HT1080 (cell line): ENCODE measurements around the gene ACTMAP. TPM values are rescaled to one million over a fixed set of nuclear protein-coding genes. Genes with fewer than 3 reads are reported as not detected.

Source experiments
- DNase-seq: peaks from one replicate; pipeline ENCODE4 v3.0.0-alpha.2; 2015; ENCODE audit warnings: low read depth
- total RNA-seq: library from RNA; depleted of rRNA; stranded (reverse); fragments of >200 nt; shearing (Covaris generic); gene quantifications from 2 replicates; pipeline ENCODE4 v1.2.3, GENCODE V29; 2014

ACTMAP gene
- total RNA-seq, 1 experiment from 2014 or later: 1.6 TPM

GRCh38 chr19:40721140-40721486 is 29.2 kb downstream of the ACTMAP start:
- DNase-seq: no peak

DNA sequence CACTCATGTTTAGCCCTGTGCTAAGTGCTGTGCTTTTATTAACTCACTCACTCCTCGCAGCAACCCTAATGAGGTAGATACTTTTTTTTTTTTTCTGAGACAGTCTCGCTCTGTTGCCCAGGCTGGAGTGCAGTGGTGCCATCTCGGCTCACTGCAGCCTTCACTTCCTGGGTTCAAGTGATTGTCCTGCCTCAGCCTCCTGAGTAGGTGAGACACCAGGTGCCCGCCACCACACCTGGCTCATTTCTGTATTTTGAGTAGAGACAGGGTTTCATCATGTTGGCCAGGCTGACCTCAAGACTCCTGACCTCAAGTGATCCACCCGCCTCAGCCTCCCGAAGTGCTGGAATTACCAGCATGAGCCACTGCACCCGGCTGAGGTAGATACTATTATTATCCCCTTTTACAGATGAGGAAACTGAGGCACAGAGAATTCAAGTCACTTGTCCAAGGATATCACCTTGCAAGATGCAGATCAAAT is 30.8 kb downstream of the ACTMAP start:
- no peak for DNase-seq

DNA sequence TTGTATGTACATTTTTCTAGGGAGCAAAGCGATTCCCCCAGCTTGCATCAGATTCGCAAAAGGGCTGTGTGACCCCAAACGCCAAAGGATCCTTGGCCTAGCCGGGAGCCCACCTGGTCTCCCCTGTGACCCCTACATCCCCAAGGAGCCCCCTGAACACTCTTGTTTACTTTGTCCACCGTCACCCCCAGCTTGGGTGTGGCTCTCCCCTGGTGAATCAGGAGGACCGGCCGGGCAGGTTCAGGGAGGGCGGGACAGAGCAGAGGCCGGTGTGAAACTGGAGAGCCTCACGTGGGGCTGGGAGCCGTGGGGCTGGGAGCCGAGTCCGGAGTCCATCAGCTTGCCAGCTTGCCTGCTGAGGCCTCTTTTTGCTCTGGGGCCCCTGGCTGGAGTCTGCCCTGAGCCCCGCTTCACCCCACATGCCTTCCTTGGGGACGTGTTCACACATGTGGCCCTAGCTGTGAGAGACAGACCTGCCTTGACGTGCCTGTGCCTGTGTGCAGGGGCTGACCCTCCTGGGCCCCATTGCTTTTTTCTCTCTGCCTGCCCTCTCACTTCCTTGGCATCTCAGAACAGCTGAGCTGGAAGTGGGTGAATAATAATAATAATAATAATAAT is 31.4 kb downstream of the ACTMAP start:
- peak; percentile 38 for DNase-seq

- no peak for DNase-seq
These were observed 32.1 kb downstream of the ACTMAP start for GRCh38 chr19:40717880-40718773.

GRCh38 chr19:40717325-40717879 is 32.9 kb downstream of the ACTMAP start:
- DNase-seq: peak; percentile 31

- peak; percentile 96 for DNase-seq
These were observed 33.6 kb downstream of the ACTMAP start, which contains the start of the genes COQ8B and ITPKC for GRCh38 chr19:40716482-40717324. COQ8B (minus strand) TSS chr19:40716886; CDS start chr19:40714632, 2,254 bp downstream. ITPKC (plus strand) TSS chr19:40717112; CDS start chr19:40717136, 24 bp downstream.

DNA sequence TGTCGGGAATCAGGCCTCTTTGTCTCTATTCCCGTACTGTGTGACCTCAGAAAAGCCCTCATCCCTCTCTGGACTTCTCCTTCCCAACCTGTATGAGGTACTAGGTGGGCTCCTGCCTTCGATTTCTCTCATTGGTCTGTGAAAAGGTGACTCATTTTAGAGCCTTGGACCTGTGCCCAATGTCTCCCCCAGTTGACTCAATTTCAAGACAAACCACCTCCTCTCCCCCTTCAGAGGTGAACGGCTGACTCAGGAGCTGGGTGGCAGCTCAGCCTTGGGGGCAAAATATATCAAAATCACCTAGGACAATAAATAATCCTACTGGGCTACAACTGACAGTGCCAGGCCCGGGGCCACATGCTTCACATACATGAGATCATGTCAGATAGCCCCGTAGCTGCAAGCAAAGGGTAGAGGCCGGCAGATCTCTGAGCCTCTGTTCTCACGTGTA is 34.2 kb downstream of the ACTMAP start:
- DNase-seq: peak; percentile 96

DNA sequence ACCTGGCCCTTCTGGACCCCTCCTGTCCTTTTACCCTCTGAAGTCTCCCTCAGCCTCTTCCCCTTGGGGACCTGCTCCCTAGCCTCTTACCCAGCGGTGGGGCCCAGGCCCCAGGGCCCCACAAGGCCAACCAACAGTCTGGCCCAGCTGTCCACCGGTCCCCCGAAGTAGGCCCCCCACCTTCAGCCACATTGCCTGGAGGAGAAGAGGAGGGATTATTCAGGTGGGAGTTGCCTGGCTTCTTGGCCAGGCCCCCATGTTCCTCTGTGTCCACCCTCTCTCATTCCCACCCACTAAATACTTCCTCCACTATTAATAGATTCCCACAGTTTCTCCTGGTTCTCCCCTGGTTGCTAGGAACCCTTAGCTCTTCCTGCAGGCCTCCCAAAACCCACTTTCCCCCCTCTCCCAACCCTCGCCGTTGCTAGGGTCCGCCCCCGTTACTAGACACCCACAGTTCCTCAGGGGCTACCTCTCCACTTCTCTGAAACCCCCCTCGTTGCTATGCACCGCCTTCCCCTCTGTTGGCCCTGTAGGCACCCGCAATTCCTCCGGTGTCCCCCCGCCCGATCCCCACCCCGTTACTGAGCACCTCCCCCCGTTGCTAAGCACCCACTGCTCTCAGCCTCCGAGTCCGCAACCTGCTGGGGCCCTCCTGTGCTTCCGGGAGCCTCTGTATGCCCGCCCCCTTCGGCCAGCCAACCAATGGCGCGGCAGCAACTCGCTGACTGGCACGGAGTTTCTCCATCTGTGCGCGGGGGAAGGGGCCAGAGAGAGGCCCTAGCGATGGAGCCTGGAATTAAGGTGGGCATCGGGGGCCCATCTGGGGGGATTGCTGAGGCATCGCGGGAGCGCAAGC is 35.6 kb downstream of the ACTMAP start:
- peak; percentile 92 for DNase-seq

- DNase-seq: no peak
These were observed 36.3 kb downstream of the ACTMAP start for GRCh38 chr19:40713939-40714338.

- no peak for DNase-seq
These were observed 40.5 kb downstream of the ACTMAP start for GRCh38 chr19:40709817-40710216.

DNA sequence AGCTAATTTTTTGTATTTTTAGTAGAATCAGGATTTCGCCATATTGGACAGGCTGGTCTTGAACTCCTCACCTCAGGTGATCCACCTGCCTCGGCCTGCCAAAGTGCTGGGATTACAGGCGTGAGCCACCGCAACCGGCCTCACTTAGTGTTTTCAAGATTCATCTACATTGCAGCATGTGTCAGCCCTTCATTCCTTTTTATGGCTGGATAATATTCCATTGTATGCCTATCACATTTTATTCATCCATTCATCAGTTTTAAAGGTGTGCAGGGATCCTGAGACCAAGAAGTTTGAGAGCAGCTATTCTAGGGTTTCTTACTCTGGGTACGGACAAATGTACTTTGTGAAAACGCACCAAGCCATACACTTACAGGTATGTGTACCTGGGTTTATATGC is 42.7 kb downstream of the ACTMAP start:
- DNase-seq: no peak

DNA sequence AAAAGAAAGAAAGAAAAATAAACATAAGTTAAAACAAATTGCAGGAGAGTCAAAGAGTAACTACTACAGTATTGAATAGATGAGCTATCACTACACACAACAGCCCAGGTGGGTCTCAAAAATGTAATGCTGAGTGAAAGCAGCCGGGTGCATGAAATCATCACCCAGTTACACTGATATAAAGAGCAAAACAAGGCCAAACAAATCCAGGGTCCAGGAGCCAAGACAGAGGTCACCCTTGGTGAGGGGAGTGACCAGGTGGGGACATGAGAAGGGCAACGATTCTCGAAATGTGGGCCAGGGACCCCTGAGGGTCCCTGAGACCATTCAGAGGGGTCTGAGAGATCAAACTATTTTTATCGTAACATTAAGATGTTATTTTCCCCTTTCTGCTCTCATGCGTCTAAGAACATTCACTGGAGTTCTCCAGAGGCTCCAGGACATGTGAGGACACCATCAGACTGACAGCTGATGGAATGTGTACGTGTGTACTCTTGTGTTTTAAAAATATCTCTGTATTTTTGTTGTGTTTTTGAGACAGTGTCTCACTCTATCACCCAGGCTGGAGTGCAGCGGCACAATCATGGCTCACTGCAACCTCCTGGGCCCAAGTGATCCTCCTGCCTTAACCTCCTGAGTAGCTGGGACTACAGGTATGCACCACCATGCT is 44.2 kb downstream of the ACTMAP start:
- no peak for DNase-seq

- no peak for DNase-seq
These were observed 45.0 kb downstream of the ACTMAP start for GRCh38 chr19:40705362-40705651.

GRCh38 chr19:40704491-40705361 is 45.6 kb downstream of the ACTMAP start:
- no peak for DNase-seq

DNA sequence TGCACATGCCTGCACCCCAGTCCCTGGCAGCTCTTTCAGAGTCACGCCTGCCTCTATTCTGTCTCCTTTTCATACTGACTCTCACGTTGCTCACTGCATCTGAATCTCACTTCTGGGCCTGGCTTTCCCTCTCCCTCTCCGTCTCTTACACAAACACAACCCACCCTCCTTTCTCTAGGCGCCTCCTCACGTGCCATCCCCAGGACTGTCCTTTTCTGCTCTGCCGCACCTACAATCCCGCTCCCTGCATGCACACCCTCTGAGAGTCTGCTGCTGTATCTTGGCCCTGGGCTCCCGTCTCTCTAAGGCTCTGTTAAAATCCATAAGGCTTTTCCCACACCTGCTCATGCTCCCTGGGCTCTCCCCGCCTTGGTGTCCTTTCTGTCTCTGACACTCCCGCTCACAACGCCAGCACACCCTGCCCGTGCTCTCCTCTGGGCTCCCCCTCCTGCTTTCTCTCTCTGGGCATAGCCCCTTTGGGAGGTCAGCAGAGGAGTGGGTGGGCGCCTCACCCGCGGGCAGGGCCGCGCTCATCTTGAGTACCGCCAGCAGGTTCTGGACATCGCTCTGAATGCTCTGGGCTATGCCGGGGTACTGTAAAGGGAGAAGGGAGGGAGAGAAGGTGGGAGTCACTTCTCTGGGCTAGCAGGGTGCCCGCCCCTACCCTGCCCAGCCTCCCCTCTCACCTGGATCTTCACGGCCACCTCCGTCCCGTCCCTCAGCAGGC is 47.1 kb downstream of the ACTMAP start:
- no peak for DNase-seq

GRCh38 chr19:40702337-40703012 is 47.8 kb downstream of the ACTMAP start:
- peak; percentile 51 for DNase-seq

- no peak for DNase-seq
These were observed 48.5 kb downstream of the ACTMAP start for GRCh38 chr19:40701758-40702157.

DNA sequence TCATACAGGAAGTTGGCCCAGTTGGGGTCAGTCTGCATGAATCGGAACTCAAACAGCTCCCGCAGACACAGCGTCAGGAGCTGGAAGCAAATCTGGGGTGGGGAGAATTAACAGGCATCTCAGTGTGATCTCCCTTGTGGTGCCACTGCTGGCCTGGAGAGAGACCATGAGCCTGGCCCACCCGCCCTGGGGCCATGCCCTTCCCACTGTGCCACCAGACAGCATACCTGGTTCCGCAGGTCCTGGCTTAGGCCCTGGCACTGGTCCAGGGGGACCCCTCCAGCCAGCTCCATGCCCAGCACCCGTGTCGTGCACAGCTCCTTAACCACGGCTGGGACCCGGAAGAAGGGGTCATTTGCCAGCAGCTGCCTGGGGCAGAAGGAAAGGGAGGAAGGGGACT is 50.2 kb downstream of the ACTMAP start:
- no peak for DNase-seq
